K562 (cell line): ENCODE measurements around the gene RCOR2. TPM values are rescaled to one million over a fixed set of nuclear protein-coding genes. Genes with fewer than 3 reads are reported as not detected.

Experiments used
- ATAC-seq: fragments of 200-7000 bp; cut with Tn5 transposase; 3 replicates; pipeline ENCODE4 v1.9.1; 2020; ENCODE audit warnings: moderate library complexity
- BruUV-seq: library from RNA; stranded (reverse); fragments of 400-500 nt; replicated peaks from 2 replicates; lab custom pipeline; 2021; lab: Mats Ljungman, UMichigan
- CTCF ChIA-PET: fragments of 300-600 bp; formaldehyde crosslinking; extraction: SDS; loops from one replicate; lab custom pipeline; 2021; ENCODE audit warnings: low intra/inter-chr PET ratio; lab: Yijun Ruan, JAX
- POLR2A ChIA-PET: fragments of 300-600, 350-650 bp; sonication (Branson Sonifier 250); formaldehyde crosslinking; extraction: SDS; loops from one replicate; lab custom pipeline; 2021; ENCODE audit warnings: antibody characterized with exemption, inconsistent platforms; lab: Yijun Ruan, JAX
- DNase-seq, 4 experiments: peaks; one replicate each; pipeline versions ENCODE4 v3.0.0 to v3.0.0-alpha.2; 2011 to 2018; ENCODE audit warnings: low spot score in 3 of 4, mixed read lengths in 3 of 4; ENCODE audit errors: extremely low read depth in 1 of 4
- FAIRE-seq: peaks from 2 replicates; lab custom pipeline; 2011; peaks lifted over from hg19 to GRCh38; lab: Jason Lieb, UNC
- H2AFZ ChIP-seq: 2 replicates; pipeline ENCODE4 v1.6.0; 2011; ENCODE audit warnings: low read depth, low read length, control low read depth, inconsistent platforms
- H3K27ac ChIP-seq: fragments of 200-600 bp; 3 replicates; pipeline ENCODE4 v1.8.0; 2011; ENCODE audit warnings: low read depth, mild to moderate bottlenecking, control low read depth, inconsistent platforms, low read length, moderate library complexity, mixed read lengths; ENCODE audit errors: extremely low read depth
- H3K27me3 ChIP-seq, 2 experiments: fragments of 300-600 bp in 1 of 2; 2 replicates in 1 of 2; 3 replicates in 1 of 2; pipeline versions ENCODE4 v1.6.0 to v1.8.0; 2011; ENCODE audit warnings: inconsistent platforms in 2 of 2, low read length in 2 of 2, mild to moderate bottlenecking in 1 of 2, mixed read lengths in 1 of 2, moderate library complexity in 1 of 2; ENCODE audit not compliant: control insufficient read depth in 2 of 2, insufficient read depth in 2 of 2
- H3K36me3 ChIP-seq: fragments of 300-600 bp; 3 replicates; pipeline ENCODE4 v1.8.0; 2011; ENCODE audit warnings: mild to moderate bottlenecking, low read length, inconsistent platforms; ENCODE audit not compliant: control insufficient read depth, insufficient read depth
- H3K4me1 ChIP-seq, 2 experiments: fragments of 200-600 bp in 1 of 2; replicated peaks in 1 of 2; 2 replicates in 1 of 2; 3 replicates in 1 of 2; pipeline versions ENCODE4 v1.5.1 to v1.8.0; 2011; ENCODE audit warnings: inconsistent platforms in 2 of 2, low read length in 2 of 2, mild to moderate bottlenecking in 1 of 2, mixed read lengths in 1 of 2, moderate library complexity in 1 of 2; ENCODE audit not compliant: control insufficient read depth in 2 of 2, insufficient read depth in 2 of 2
- H3K4me2 ChIP-seq: 2 replicates; pipeline ENCODE4 v1.6.1; 2011; ENCODE audit warnings: low read length, control low read depth, inconsistent platforms, mixed read lengths; ENCODE audit not compliant: insufficient read depth
- H3K4me3 ChIP-seq: fragments of 200-600 bp; sonication (generic), shearing (Covaris generic); 2 replicates; pipeline ENCODE4 v1.5.1; 2016; ENCODE audit warnings: control low read depth, inconsistent platforms
- H3K79me2 ChIP-seq: fragments of 200-600 bp; 3 replicates; pipeline ENCODE4 v1.8.0; 2011; ENCODE audit warnings: low read length, inconsistent platforms; ENCODE audit not compliant: control insufficient read depth, insufficient read depth
- H3K9ac ChIP-seq, 2 experiments: 2 replicates each; pipeline versions ENCODE4 v1.6.0 to v1.6.1; 2011; ENCODE audit warnings: low read depth in 2 of 2, low read length in 2 of 2, control low read depth in 1 of 2, inconsistent platforms in 1 of 2, mild to moderate bottlenecking in 1 of 2, mixed read lengths in 1 of 2; ENCODE audit not compliant: insufficient read depth in 1 of 2
- H3K9me1 ChIP-seq: one replicate; pipeline ENCODE4 v1.6.0; 2011; ENCODE audit warnings: inconsistent platforms, mild to moderate bottlenecking, low read length, moderate library complexity; ENCODE audit not compliant: control insufficient read depth, insufficient read depth
- H3K9me3 ChIP-seq: replicated peaks from 2 replicates; pipeline ENCODE4 v1.5.1; 2011; ENCODE audit warnings: low read depth, low read length, inconsistent platforms; ENCODE audit not compliant: control insufficient read depth, insufficient read depth
- H4K20me1 ChIP-seq: replicated peaks from 2 replicates; pipeline ENCODE4 v1.6.1; 2011; ENCODE audit warnings: low read length, inconsistent platforms, mixed read lengths; ENCODE audit not compliant: control insufficient read depth, insufficient read depth
- IRF2 ChIP-seq: sonication (generic); formaldehyde crosslinking; IDR thresholded peaks from 2 replicates; pipeline ENCODE4 v1.8.1; 2022; ENCODE audit warnings: mild to moderate bottlenecking, missing genetic modification reagents
- MYBL2 ChIP-seq, 2 experiments: fragments of 450-650 bp in 1 of 2; sonication (generic) in 1 of 2; formaldehyde crosslinking in 1 of 2; IDR thresholded peaks; 2 replicates each; pipeline versions ENCODE4 v1.6.1 to v1.8.1; 2017 to 2022; ENCODE audit warnings: borderline replicate concordance in 1 of 2, inconsistent platforms in 1 of 2, low read depth in 1 of 2, mild to moderate bottlenecking in 1 of 2, missing genetic modification reagents in 1 of 2, moderate library complexity in 1 of 2
- SNRNP70 ChIP-seq: fragments of 200-400 bp; formaldehyde crosslinking; optimal IDR thresholded peaks from 2 replicates; pipeline ENCODE3; 2017; ENCODE audit warnings: low read depth, low read length
- TAF9B ChIP-seq: fragments of 450-650 bp; IDR thresholded peaks from 2 replicates; pipeline ENCODE4 v1.6.1; 2018; ENCODE audit warnings: mild to moderate bottlenecking; ENCODE audit not compliant: partially characterized antibody
- ZNF124 ChIP-seq: sonication (generic); formaldehyde crosslinking; IDR thresholded peaks from 2 replicates; pipeline ENCODE4 v1.8.1; 2022; ENCODE audit warnings: missing genetic modification reagents
- ZNF133 ChIP-seq: fragments of 250-450 bp; sonication (Bioruptor Pico); IDR thresholded peaks from 2 replicates; pipeline ENCODE4 v1.4.0; 2020; ENCODE audit warnings: mild to moderate bottlenecking
- ZNF695 ChIP-seq: fragments of 450-650 bp; formaldehyde crosslinking; IDR thresholded peaks from 2 replicates; pipeline ENCODE4 v1.4.0; 2020; ENCODE audit warnings: mild to moderate bottlenecking, moderate library complexity
- WGBS: fragments of 100-300 bp; shearing (Covaris generic); methylation state at CpG from one replicate; pipeline ENCODE4 v1.1.6; 2016; ENCODE audit warnings: low coverage, mixed read lengths; ENCODE audit not compliant: insufficient coverage; ENCODE audit errors: missing lambda C conversion rate; 5-methylcytosine and 5-hydroxymethylcytosine counted together
- in situ Hi-C: fragments of 300-500 bp; cut with MboI; formaldehyde crosslinking; loops from 4 replicates; pipeline ENCODE4 v1.15.0; 2018; ENCODE audit warnings: inconsistent platforms, mixed read lengths
- intact Hi-C: fragments of 100-400 bp; cut with micrococcal nuclease; formaldehyde crosslinking; loops from 2 replicates; pipeline ENCODE4 v1.14.2; 2022
- polyA plus RNA-seq, 8 experiments: library from polyadenylated mRNA; depleted of rRNA in 4 of 8; stranded (reverse) in 5 of 8; unstranded in 3 of 8; fragments of >200 nt; fragmentation: Nextera tagmentation in 2 of 8; fragmentation: Illumina TruSeq in 1 of 8; extraction: Ambion mirVana in 2 of 8; extraction: Trizol in 1 of 8; gene quantifications; 2 replicates each; pipeline versions ENCODE4 v1.2.1 to v1.2.3, GENCODE V29; 2011 to 2014; ENCODE audit warnings: inconsistent platforms in 1 of 8, missing spikeins in 1 of 8
- total RNA-seq, 7 experiments: library from RNA; depleted of rRNA in 6 of 7; stranded (reverse); fragments of >200 nt in 6 of 7; fragmentation: Illumina TruSeq in 2 of 7; extraction: Trizol in 2 of 7; gene quantifications; 2 replicates each; pipeline versions ENCODE4 v1.2.1 to v1.2.3, GENCODE V29; 2011 to 2021; ENCODE audit warnings: low replicate concordance in 1 of 7
- TF ChIP-seq, protein P1 (sequence below): fragments of 450-650 bp; conservative IDR thresholded peaks from 2 replicates; pipeline ENCODE4 v1.6.1; 2016; ENCODE audit warnings: missing genetic modification characterization, low read depth, mild to moderate bottlenecking, control low read depth, missing compliant biosample characterization
- TF ChIP-seq, protein P2 (sequence below): sonication (generic); formaldehyde crosslinking; IDR thresholded peaks from 2 replicates; pipeline ENCODE4 v1.8.0; 2022; ENCODE audit warnings: mild to moderate bottlenecking, missing genetic modification reagents
- TF ChIP-seq, protein P3 (sequence below): fragments of 250-450 bp; sonication (Bioruptor Pico); IDR thresholded peaks from 2 replicates; pipeline ENCODE4 v1.8.0; 2022; ENCODE audit warnings: inconsistent platforms, mild to moderate bottlenecking, moderate library complexity, borderline replicate concordance
- TF ChIP-seq, protein P4 (sequence below): sonication (generic); formaldehyde crosslinking; IDR thresholded peaks from 2 replicates; pipeline ENCODE4 v1.9.0; 2022; ENCODE audit warnings: mild to moderate bottlenecking, missing genetic modification reagents
- TF ChIP-seq, protein P5 (sequence below): fragments of 200-800 bp; sonication (Bioruptor generic); IDR thresholded peaks from 2 replicates; pipeline ENCODE4 v1.6.1; 2017; ENCODE audit warnings: missing genetic modification characterization, missing compliant biosample characterization

The RCOR2 gene
- total and polyA plus RNA-seq, 9 of the 15 experiments (the other 6 are each of a cell fraction or from before 2014, with no cell fraction given): 0.04 to 6.5 (median 2.5) TPM; not detected in 1

DNA sequence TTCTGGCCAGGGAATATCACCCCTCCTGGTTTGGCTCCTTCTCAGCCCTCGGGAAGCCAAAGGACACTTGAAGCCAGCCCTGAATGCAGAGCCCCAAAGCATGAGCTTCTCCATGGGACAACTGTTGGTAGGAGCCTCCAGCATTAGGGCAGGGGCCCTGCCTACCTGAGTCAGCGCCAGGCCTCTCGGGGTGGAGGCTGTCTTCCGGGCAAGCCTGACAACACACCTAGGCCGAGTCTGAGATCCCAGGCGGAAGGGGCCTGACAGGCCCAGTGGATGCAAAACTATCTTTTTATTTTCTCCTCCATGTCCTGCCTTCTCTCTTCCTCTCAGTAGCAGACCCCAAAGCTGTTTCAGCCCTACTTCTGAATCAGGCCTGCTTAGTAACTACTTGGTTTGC is 27.6 kb downstream of the RCOR2 start (continued):
- TF ChIP-seq, protein P1, sequence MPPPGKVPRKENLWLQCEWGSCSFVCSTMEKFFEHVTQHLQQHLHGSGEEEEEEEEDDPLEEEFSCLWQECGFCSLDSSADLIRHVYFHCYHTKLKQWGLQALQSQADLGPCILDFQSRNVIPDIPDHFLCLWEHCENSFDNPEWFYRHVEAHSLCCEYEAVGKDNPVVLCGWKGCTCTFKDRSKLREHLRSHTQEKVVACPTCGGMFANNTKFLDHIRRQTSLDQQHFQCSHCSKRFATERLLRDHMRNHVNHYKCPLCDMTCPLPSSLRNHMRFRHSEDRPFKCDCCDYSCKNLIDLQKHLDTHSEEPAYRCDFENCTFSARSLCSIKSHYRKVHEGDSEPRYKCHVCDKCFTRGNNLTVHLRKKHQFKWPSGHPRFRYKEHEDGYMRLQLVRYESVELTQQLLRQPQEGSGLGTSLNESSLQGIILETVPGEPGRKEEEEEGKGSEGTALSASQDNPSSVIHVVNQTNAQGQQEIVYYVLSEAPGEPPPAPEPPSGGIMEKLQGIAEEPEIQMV (tag): no peak
- TF ChIP-seq ZNF133 (CRISPR knock-in tag): no peak
- TF ChIP-seq, all 486 proteins: peak for 0

DNA sequence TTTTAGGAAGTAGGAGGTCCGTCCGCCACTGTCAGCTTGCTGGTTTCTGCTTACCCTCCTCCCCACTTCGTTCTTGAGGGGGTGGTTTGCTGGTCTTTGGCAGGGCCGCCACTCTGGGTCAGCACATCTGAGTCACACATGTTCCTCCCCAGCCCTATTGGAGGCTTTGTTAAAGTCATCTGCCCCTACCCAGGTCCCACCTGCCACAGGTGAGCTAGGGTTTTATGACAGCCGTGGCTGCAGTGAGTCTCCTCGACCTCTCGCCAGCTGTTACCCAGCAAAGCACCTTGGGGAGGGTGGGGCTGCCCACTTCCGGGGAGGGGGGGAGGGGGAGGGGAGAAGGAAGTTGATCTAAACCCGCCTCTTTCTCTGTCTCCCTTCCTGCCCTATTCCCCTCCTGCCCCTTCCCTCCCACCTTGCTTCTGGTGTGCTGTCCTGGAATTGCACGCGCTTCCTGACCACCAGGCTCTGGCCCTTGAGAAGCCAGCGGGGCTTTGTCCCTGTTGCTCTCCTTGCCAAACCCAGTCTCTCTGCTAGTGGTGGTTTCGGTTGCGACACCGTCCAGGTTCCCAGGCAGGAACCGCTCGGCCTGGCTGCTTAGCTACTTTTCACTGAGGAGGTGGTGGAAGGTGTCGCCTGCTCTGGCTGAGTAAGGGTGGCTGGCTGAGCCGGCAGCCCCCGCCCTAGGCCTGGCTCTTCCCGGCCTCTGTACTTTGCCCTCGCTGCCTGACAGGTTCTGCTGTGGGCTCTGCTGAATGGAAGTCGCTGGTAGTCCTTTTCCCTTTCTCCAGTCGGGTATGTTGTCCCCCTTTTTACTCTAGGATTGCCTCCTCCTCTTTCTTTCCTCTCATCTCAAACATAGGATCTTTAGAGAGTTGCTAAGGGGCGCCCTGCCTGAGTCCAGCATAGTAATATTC is 28.5 kb downstream of the RCOR2 start:
- DNase-seq (peak; percentile 89 to 91 (median 90)), FAIRE-seq (peak; percentile 89), ATAC-seq (peak; percentile 91)
- ChIA-PET POLR2A (interaction anchor here (0.6 to 2.5 kb wide), 7 partner anchors 9 to 1241 kb away, joined by 3 to 10 read pairs (median 4); no protein-coding TSS in a partner anchor), CTCF (no interaction called here)
- peaks cover 13% of the 10 kb centered on the region for H3K9me1 ChIP-seq
- H2AFZ ChIP-seq: peak overlapping the region; percentile 93
- H3K27me3 ChIP-seq: no peaks in the 10 kb centered on the region
- peak overlapping the region; percentile 88 for H3K27ac ChIP-seq
- H4K20me1 ChIP-seq: peaks cover 15% of the 10 kb centered on the region; the same call in 1 of the 2 replicates
- 0% methylated on average over 21 of the region's 25 CpGs for WGBS
- H3K36me3 ChIP-seq: peaks cover 22% of the 10 kb centered on the region; the same call in 2 of the 3 replicates
- H3K4me3 ChIP-seq: peak overlapping the region; percentile 62
- in situ Hi-C loops (no loop called here), intact Hi-C loops (no loop called here)
- H3K9ac ChIP-seq: peak overlapping the region; percentile 84 to 99
- H3K9me3 ChIP-seq: no peaks in the 10 kb centered on the region
- peak overlapping the region; percentile 96 for H3K4me2 ChIP-seq
- H3K79me2 ChIP-seq: peaks cover 82% of the 10 kb centered on the region
- BruUV-seq: TSS peak; percentile 72
- H3K4me1 ChIP-seq: peaks cover 30 to 33% of the 10 kb centered on the region in 2 experiments
- no peak for TF ChIP-seq ZNF695 (CRISPR knock-in tag)
- TF ChIP-seq ZNF124 (CRISPR knock-in tag): no peak
- TF ChIP-seq, protein P2, sequence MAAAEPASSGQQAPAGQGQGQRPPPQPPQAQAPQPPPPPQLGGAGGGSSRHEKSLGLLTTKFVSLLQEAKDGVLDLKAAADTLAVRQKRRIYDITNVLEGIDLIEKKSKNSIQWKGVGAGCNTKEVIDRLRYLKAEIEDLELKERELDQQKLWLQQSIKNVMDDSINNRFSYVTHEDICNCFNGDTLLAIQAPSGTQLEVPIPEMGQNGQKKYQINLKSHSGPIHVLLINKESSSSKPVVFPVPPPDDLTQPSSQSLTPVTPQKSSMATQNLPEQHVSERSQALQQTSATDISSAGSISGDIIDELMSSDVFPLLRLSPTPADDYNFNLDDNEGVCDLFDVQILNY (CRISPR knock-in tag): no peak
- no peak for TF ChIP-seq IRF2 (CRISPR knock-in tag)
- TF ChIP-seq, protein P3, sequence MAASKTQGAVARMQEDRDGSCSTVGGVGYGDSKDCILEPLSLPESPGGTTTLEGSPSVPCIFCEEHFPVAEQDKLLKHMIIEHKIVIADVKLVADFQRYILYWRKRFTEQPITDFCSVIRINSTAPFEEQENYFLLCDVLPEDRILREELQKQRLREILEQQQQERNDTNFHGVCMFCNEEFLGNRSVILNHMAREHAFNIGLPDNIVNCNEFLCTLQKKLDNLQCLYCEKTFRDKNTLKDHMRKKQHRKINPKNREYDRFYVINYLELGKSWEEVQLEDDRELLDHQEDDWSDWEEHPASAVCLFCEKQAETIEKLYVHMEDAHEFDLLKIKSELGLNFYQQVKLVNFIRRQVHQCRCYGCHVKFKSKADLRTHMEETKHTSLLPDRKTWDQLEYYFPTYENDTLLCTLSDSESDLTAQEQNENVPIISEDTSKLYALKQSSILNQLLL (CRISPR knock-in tag): no peak
- TF ChIP-seq MYBL2 (IDR thresholded peaks at IDR 0.05; ENCODE audit: low read depth): no peak
- no peak for TF ChIP-seq MYBL2 (CRISPR knock-in tag; IDR thresholded peaks at IDR 0.05; ENCODE audit: borderline replicate concordance)
- TF ChIP-seq, protein P4, sequence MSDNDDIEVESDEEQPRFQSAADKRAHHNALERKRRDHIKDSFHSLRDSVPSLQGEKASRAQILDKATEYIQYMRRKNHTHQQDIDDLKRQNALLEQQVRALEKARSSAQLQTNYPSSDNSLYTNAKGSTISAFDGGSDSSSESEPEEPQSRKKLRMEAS: peak; percentile 58; the same call in 1 of the 2 replicates
- TF ChIP-seq, protein P5, sequence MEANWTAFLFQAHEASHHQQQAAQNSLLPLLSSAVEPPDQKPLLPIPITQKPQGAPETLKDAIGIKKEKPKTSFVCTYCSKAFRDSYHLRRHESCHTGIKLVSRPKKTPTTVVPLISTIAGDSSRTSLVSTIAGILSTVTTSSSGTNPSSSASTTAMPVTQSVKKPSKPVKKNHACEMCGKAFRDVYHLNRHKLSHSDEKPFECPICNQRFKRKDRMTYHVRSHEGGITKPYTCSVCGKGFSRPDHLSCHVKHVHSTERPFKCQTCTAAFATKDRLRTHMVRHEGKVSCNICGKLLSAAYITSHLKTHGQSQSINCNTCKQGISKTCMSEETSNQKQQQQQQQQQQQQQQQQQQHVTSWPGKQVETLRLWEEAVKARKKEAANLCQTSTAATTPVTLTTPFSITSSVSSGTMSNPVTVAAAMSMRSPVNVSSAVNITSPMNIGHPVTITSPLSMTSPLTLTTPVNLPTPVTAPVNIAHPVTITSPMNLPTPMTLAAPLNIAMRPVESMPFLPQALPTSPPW (CRISPR knock-in tag): peak; percentile 97
- no peak for TF ChIP-seq SNRNP70
- no peak for TF ChIP-seq TAF9B
